H1 (cell line): ENCODE results near the gene KCNQ1OT1. TPM values are rescaled to one million over a fixed set of nuclear protein-coding genes. Genes with fewer than 3 reads are reported as not detected.

Source experiments
- BCL11A ChIP-seq, 2 experiments: IDR thresholded peaks; one replicate each; pipeline ENCODE4 v1.6.1; 2011; ENCODE audit warnings: low read depth in 2 of 2, low read length in 2 of 2, mild to moderate bottlenecking in 2 of 2
- CHD1 ChIP-seq: IDR thresholded peaks from 2 replicates; pipeline ENCODE4 v1.6.1; 2012; ENCODE audit warnings: low read depth, low read length, improper control_type of control experiment
- CTBP2 ChIP-seq: IDR thresholded peaks from 2 replicates; pipeline ENCODE4 v1.7.0; 2011; ENCODE audit warnings: borderline replicate concordance, mild to moderate bottlenecking, moderate library complexity, mixed read lengths, low read length; ENCODE audit not compliant: insufficient read depth, insufficient read length
- E2F6 ChIP-seq: IDR thresholded peaks from 2 replicates; pipeline ENCODE4 v1.6.1; 2012; ENCODE audit warnings: inconsistent platforms
- EZH2 ChIP-seq: fragments of 200-600 bp; sonication (generic); IDR thresholded peaks from 2 replicates; pipeline ENCODE4 v1.7.1; 2012; ENCODE audit warnings: low read depth, mild to moderate bottlenecking, moderate library complexity, low read length, inconsistent platforms; ENCODE audit not compliant: severe bottlenecking
- JUN ChIP-seq: IDR thresholded peaks from 2 replicates; pipeline ENCODE4 v1.6.1; 2011; ENCODE audit warnings: low read depth, mild to moderate bottlenecking, improper control_type of control experiment, low read length
- MAFK ChIP-seq: IDR thresholded peaks from 2 replicates; pipeline ENCODE4 v1.6.1; 2012; ENCODE audit warnings: low read depth, mild to moderate bottlenecking, improper control_type of control experiment, low read length
- SRF ChIP-seq: IDR thresholded peaks from 2 replicates; pipeline ENCODE4 v1.6.1; 2011; ENCODE audit warnings: mild to moderate bottlenecking, low read depth, low read length, moderate library complexity
- TAF1 ChIP-seq: IDR thresholded peaks from 2 replicates; pipeline ENCODE4 v1.6.1; 2011; ENCODE audit warnings: mild to moderate bottlenecking, low read depth, low read length
- YY1 ChIP-seq: IDR thresholded peaks from 2 replicates; pipeline ENCODE4 v1.6.1; 2011; ENCODE audit warnings: low read depth, mild to moderate bottlenecking, low read length
- polyA plus RNA-seq, 7 experiments: library from polyadenylated mRNA; depleted of rRNA in 3 of 7; stranded (reverse) in 5 of 7; unstranded in 2 of 7; fragments of >200 nt in 5 of 7; fragments of 200-250 nt in 2 of 7; gene quantifications; 1 replicate in 5 of 7; 2 replicates in 1 of 7; 4 replicates in 1 of 7; pipeline versions ENCODE4 v1.2.1 to v1.2.3, GENCODE V29; 2011 to 2013; ENCODE audit warnings: missing spikeins in 2 of 7, mixed read lengths in 2 of 7
- total RNA-seq: library from RNA; stranded (reverse); fragmentation: NEBNext Ultra II Directional; extraction: Animal tissue kit (Norgen Biotek cat#: 25700); gene quantifications from 2 replicates; pipeline ENCODE4 v1.2.1, GENCODE V29; 2021

The KCNQ1OT1 gene
- total and polyA plus RNA-seq, 2 of the 8 experiments (the other 6 are each of a cell fraction or from before 2014, with no cell fraction given): 0.21 to 1.2 TPM

DNA sequence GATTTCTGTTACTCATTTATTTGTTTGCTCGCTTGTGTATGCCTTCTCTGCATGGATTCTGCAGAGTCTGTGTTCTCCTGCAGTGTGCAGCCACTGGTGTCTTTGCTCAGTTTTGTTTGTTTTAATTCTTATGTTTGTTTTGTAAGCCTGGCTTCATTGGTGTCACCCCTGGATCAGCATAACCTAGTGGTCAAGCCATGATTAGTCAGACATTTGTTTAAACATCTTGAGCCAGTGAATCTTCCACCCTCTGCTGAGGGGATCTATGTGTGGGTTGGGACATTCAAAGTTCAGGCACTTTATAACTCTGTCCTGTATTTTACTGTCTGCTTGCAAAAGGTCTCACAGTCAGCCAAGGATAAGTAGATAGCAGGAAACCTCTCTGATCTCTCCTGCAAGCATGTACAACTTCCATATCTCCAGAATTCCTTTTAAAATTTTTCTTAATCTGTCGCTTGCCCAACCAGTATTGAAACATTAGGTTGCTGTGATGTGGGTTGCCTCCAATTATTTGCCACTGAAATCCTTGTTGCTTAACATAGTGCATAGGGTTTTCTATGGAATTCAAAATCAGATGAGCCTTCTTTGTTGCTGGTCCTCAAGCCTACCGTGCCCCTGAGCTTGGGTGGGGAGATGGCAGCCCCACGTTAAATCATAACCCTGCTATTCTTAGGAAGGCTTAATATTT lies 86.8 kb downstream of the KCNQ1OT1 start (continued):
- TF ChIP-seq TAF1: no peak
- TF ChIP-seq MAFK: no peak
- no peak for TF ChIP-seq EZH2
- TF ChIP-seq BCL11A (IDR thresholded peaks at IDR 0.05; ENCODE audit: low read depth in 2 of 2, low read length in 2 of 2): no peak
- TF ChIP-seq CTBP2: no peak
- no peak for TF ChIP-seq CHD1
- no peak for TF ChIP-seq YY1
- no peak for TF ChIP-seq E2F6
- no peak for TF ChIP-seq SRF
- no peak for TF ChIP-seq JUN
